Endothelial cell of hepatic sinusoid (primary cell): Measurements from ENCODE around the gene DHX40.
"Not testable (repeated sequence)": the region's sequence is repeated elsewhere in the genome, so short reads cannot be mapped to it uniquely, and the experiment has no call there.

Experiments used
- in situ Hi-C: cut with HindIII; loops from 2 replicates; pipeline ENCODE4 v1.10.0; 2017; ENCODE audit warnings: low sequenced_read_pairs

The DHX40 gene

GRCh38 chr17:59627274-59627673, 61.9 kb downstream of the DHX40 start:
- in situ Hi-C loops, result loop anchor here (10.0 kb wide), 4 partner anchors 82 to 408 kb away; no protein-coding TSS in a partner anchor

- in situ Hi-C loops, result loop anchor here (10.0 kb wide), 4 partner anchors 83 to 407 kb away; no protein-coding TSS in a partner anchor
Measured at GRCh38 chr17:59627770-59628171, 62.4 kb downstream of the DHX40 start.

- in situ Hi-C loops, result loop anchor here (10.0 kb wide), 4 partner anchors 84 to 406 kb away; no protein-coding TSS in a partner anchor
Measured at GRCh38 chr17:59629174-59629573, 63.8 kb downstream of the DHX40 start.

GRCh38 chr17:59631276-59631675, 65.9 kb downstream of the DHX40 start:
- in situ Hi-C loops, result no loop called here

- in situ Hi-C loops, result no loop called here
Measured at GRCh38 chr17:59632398-59632797, 67.0 kb downstream of the DHX40 start.

- in situ Hi-C loops, result no loop called here
Measured at GRCh38 chr17:59633658-59634359, 68.4 kb downstream of the DHX40 start.

GRCh38 chr17:59634632-59635541, 69.5 kb downstream of the DHX40 start:
- in situ Hi-C loops, result no loop called here

- in situ Hi-C loops, result no loop called here
Measured at GRCh38 chr17:59637611-59638310, 72.4 kb downstream of the DHX40 start.

GRCh38 chr17:59638553-59638952, 73.1 kb downstream of the DHX40 start:
- in situ Hi-C loops, result no loop called here

- in situ Hi-C loops, result no loop called here
Measured at GRCh38 chr17:59641799-59642484, 76.5 kb downstream of the DHX40 start.

- in situ Hi-C loops, result no loop called here
Measured at GRCh38 chr17:59642565-59642964, 77.2 kb downstream of the DHX40 start.

GRCh38 chr17:59643159-59644140, 78.0 kb downstream of the DHX40 start:
- in situ Hi-C loops, result no loop called here

GRCh38 chr17:59647288-59647687, 81.9 kb downstream of the DHX40 start:
- in situ Hi-C loops, result no loop called here

GRCh38 chr17:59649886-59650285, 84.5 kb downstream of the DHX40 start:
- in situ Hi-C loops, result no loop called here

- in situ Hi-C loops, result no loop called here
Measured at GRCh38 chr17:59650642-59651041, 85.2 kb downstream of the DHX40 start.

- in situ Hi-C loops, result no loop called here
Measured at GRCh38 chr17:59651346-59651745, 85.9 kb downstream of the DHX40 start.

- in situ Hi-C loops, result no loop called here
Measured at GRCh38 chr17:59652119-59652518, 86.7 kb downstream of the DHX40 start.

- in situ Hi-C loops, result not testable (repeated sequence)
Measured at GRCh38 chr17:59656624-59657023, 91.2 kb downstream of the DHX40 start.
